Activated gamma-delta T cell treated with Interleukin-2 at 50 U/mL for 16 hours (primary cell): Measurements from ENCODE around the gene UNC5C.

ENCODE experiments used
- DNase-seq: peaks from one replicate; pipeline ENCODE4 v3.0.0-alpha.2; 2020

Gene UNC5C

GRCh38 chr4:95317085-95317793, 231.5 kb downstream of the UNC5C start:
- DNase-seq: no peak

DNA sequence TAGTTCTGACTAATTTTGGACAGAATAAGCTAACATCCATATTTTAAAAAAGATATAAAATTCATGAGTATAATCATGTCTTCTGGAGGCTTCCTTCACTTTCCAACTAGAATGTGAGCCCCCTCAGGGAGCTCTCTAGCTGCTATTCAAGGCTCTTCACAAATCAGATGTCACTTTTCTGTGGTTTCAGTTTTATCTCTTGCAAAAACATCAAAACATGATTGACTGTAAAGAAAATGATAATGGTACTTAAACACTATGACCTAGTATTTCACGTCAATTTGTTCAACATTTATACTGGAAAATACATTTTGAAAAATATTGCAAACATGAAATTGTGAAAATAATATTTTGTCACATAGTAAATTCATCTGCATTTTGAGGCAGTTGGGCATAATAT, 234.2 kb downstream of the UNC5C start:
- DNase-seq: no peak

- no peak for DNase-seq
These were observed 243.9 kb downstream of the UNC5C start for GRCh38 chr4:95304898-95305297.

GRCh38 chr4:95300304-95300703, 248.5 kb downstream of the UNC5C start:
- DNase-seq: no peak

DNA sequence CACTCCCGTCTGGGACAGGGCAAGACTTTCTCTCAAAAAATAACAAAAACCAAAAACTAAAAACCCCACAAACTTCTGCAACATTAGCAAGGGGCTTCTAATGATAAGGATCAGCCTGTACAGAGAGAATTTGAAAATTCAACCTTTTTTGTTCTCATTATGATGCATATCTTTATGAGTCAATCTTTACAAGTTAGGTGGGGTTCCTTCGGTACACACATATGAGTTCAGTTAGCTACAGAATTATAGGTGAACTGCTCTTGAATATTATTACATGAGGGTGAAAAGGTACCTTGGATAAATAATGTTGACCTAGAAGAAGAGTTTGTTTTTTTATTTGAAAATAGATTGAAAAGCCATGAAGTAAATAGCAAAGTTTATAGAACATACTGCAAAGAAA, 252.7 kb downstream of the UNC5C start:
- no peak for DNase-seq

- no peak for DNase-seq
These were observed 253.6 kb downstream of the UNC5C start for GRCh38 chr4:95295157-95295556.

DNA sequence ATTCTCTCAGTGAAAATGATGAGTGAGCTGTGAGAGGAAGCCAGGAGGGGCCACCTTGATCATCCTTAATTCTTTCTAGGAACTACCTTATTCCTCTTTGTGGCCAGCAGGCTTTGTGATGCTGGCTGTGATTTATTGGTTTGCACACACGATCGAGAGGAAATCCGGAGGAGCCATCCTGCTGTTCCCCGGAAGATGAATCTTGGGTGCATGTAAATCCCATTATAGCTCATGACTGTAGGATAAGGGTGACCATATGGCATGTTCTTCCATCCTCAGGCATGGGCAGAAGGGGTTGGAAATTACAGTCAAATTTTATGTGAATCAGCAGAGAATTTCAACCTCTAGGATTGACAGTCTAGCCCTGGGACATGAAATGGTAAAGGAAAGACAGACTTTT, 254.5 kb downstream of the UNC5C start:
- DNase-seq: no peak

DNA sequence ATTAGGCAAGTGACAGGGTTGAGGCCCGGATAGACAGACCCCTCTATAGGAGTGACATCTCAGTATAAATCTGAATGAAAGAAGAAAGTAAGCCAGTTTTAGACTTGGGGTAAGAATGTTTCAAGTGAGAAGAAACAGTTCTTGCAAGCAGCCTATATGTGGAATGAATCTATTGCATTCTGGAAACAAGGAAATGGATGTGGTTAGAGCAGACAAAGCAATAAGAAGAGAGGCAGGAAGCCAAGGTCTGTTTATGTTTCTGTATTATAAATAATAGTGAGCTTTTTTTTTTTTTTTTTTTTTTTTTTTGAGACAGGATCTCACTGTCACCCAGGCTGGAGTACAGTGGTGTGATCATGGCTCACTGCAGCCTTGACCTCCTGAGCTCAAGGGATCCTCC, 255.8 kb downstream of the UNC5C start:
- DNase-seq: no peak

GRCh38 chr4:95290702-95291101, 258.1 kb downstream of the UNC5C start:
- DNase-seq: no peak

DNA sequence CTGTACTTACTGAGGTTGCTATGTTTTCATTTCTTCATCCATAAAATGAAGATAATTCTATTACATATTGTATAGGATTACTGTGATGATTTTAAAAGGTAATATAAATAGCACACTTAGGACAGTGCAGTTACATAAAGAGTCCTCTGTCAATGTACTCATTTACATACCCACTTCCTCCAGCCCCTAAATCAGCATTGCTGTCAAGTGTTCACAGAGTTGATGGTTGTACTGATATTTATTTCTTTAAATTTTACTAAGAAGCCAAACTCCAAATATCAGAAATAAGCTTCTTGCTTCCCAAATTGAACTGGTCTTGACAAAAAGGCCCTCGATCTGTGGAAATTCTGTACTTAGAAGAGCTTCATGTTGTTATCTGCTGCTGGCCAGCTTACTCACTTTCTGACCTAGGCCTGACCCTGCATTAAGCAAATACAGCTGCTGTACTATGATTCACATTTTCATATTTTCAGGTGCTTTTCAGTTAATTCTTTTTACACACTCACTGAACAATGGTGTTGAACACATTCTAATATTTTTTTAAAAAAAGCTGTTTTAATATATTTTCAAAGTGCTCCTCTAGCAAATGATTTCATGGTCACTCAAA, 259.6 kb downstream of the UNC5C start:
- DNase-seq: no peak

GRCh38 chr4:95288552-95288951, 260.2 kb downstream of the UNC5C start:
- DNase-seq: no peak

DNA sequence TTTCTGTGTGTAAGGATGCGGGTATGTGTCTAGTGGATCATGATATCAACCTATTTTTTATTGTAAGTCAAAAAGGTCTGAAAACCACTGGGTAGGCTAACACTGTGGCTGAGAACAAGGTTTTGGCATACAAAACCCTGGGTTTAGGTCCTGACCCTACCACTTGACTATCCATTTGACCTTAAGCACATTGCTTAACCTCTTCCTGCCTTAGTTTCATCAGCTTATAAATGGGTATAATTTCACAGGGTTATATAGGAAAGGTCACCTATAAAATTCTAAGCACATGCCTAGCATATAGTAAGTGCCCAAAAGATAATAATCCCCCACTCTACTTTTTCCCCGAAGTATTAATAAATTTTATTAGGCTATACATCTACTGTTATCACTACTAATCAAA, 263.0 kb downstream of the UNC5C start:
- DNase-seq: no peak

DNA sequence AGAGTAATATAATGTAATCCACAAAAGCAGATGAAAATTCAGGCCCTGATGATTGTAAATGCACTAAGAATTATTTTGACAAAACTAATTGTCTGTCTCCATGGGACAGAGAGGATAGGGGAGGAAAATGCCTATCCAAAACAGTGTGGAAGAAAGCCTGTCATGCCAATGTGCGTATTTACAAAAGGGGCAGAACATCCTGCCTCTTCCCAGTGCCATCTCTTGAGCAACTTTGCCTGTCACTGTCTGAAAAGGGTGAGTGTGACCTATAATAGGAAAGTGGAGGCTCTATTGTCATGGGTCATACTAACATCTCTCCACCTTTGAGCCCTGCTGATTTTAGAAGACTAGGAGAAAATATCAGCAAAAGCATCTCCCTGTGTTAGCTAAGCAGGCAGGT, 264.1 kb downstream of the UNC5C start:
- DNase-seq: no peak

DNA sequence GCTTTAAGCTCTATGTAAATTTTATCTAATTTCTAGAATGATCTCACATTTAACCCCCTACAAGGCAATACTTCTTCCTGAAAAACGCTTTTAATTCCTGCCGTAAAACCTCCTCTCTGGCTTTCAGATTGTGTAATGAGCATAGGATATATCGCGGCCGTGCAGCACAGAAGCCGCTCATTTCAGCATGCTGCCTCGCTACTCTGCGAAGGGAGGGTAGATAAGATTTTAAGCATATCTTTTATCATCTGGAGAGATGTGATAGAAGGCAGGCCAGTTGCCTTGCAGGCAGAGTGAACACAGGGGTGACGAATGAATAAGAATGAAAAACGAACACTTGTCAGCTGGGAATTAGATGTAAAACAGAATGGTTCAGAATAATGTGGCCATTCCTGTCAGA, 265.5 kb downstream of the UNC5C start:
- no peak for DNase-seq

GRCh38 chr4:95272797-95273196, 276.0 kb downstream of the UNC5C start:
- no peak for DNase-seq

GRCh38 chr4:95272036-95272435, 276.7 kb downstream of the UNC5C start:
- no peak for DNase-seq

- no peak for DNase-seq
These were observed 279.8 kb downstream of the UNC5C start for GRCh38 chr4:95268819-95269565.

DNA sequence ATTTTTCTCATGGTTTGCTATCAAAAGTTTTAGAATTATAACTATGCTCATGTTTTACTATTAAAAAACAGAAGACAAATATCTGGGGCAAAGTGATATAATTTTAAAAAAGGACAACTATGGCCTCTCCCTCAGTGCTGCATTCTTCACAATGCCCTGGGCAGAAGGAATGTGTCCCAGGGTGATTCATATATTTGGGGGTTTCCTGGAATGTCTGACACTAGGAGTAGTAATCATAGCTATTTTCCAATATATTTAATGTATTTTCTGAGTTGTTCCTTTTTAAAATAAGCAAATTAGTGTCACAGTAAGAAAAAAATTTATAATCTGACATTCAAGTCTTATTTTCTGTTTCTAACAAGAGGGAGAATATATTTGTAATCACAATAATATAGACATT, 281.7 kb downstream of the UNC5C start:
- no peak for DNase-seq

DNA sequence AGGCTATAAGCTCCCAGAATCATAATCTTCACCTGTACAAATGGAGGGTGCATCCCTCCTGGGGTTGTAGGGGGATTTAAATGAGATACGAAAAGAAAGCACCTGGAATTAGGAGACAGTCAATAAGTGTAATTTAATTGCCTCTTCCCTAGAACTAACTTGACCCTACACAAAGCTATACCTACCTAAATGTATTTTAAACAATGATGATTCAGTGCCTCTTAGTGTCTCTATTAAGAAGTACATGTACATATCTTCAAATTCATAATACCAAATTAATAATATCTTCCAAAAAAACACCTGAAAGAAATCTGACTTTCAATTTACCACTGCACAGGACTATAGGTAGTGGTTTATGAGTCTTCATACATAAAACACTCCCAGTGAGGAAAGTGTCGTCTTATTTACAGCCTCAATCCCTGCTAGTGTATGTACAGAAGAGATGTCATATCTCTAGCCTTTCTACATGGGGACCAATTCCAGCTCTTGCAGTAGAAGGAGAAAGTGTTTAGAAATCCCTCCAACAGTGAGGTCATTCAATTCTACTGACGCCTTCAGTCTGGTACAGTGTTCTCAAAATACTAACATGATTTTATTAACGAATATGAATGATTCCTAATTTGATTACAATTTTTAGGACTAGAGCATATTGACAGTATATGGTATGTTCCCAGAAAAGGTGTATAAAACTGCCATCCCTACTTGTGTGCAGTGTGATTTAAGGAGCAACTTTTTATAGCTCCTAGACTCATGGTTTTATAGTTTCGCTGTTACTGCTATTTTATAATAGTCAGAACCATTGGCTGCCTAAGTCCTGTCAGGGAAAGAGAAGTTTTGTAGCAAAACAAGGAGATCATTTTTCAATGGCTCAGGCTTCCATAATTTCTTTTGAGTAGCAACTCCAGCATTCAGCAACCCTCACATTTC, 282.7 kb downstream of the UNC5C start:
- DNase-seq: no peak

DNA sequence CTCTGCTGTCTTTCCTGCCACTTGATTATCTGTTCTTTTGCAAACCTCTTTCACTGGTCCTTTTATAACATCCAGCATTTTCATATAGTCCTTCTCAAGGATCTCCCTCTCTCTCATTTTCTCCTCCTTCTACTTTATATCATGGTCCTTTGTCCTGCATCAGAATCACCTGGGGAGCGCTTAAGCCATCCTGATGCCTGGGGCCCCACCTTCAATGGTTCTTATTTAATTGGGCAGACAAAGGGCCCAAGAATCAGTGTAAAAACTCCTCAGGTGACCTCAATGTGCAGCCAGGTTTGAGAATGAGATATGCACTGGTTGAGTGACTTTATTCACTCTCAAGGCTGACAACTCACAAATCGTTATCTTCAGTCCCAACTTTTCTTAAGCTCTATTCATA, 283.9 kb downstream of the UNC5C start:
- no peak for DNase-seq

GRCh38 chr4:95263960-95264359, 284.8 kb downstream of the UNC5C start:
- no peak for DNase-seq

- no peak for DNase-seq
These were observed 285.4 kb downstream of the UNC5C start for GRCh38 chr4:95263391-95263790.
